Neural cell (in vitro differentiated cells): ENCODE results near the gene FBL. TPM values are rescaled to one million over a fixed set of nuclear protein-coding genes. Genes with fewer than 3 reads are reported as not detected.

Experiments used
- H2AFZ ChIP-seq: fragments of 200-600, 300-800 bp; sonication (generic), shearing (Covaris generic); 2 replicates; pipeline ENCODE4 v1.6.0; 2014; ENCODE audit warnings: low read depth, mild to moderate bottlenecking, antibody characterized with exemption, low read length, moderate library complexity
- H3F3A ChIP-seq: fragments of 200-600 bp; shearing (Covaris generic); 2 replicates; pipeline ENCODE4 v1.6.1; 2016; ENCODE audit warnings: mild to moderate bottlenecking, moderate library complexity, mixed read lengths, antibody characterized with exemption, low read length; ENCODE audit not compliant: insufficient read depth, poor library complexity, severe bottlenecking
- H3K27ac ChIP-seq: fragments of 200-600, 300-800 bp; sonication (generic), shearing (Covaris generic); 2 replicates; pipeline ENCODE4 v1.5.1; 2014; ENCODE audit warnings: mild to moderate bottlenecking, low read length, moderate library complexity
- H3K27me3 ChIP-seq: fragments of 300-800, 200-600 bp; sonication (generic), shearing (Covaris generic); 2 replicates; pipeline ENCODE4 v1.6.0; 2014; ENCODE audit warnings: mild to moderate bottlenecking, low read depth, low read length, moderate library complexity; ENCODE audit not compliant: insufficient read depth
- H3K36me3 ChIP-seq: fragments of 300-800, 200-600 bp; sonication (generic), shearing (Covaris generic); 2 replicates; pipeline ENCODE4 v1.5.1; 2014; ENCODE audit warnings: mild to moderate bottlenecking, antibody characterized with exemption, low read length, moderate library complexity; ENCODE audit not compliant: insufficient read depth
- H3K4me2 ChIP-seq: fragments of 300-800, 200-600 bp; sonication (generic), shearing (Covaris generic); 2 replicates; pipeline ENCODE4 v1.6.0; 2014; ENCODE audit warnings: mild to moderate bottlenecking, low read length
- H3K4me3 ChIP-seq: fragments of 300-800, 200-600 bp; sonication (generic), shearing (Covaris generic); 2 replicates; pipeline ENCODE4 v1.5.1; 2014; ENCODE audit warnings: mild to moderate bottlenecking, low read length, moderate library complexity
- H3K79me2 ChIP-seq: fragments of 200-600 bp; shearing (Covaris generic); replicated peaks from 2 replicates; pipeline ENCODE4 v1.6.0; 2014; ENCODE audit warnings: mild to moderate bottlenecking, low read length, moderate library complexity; ENCODE audit not compliant: insufficient read depth
- H3K9ac ChIP-seq: fragments of 300-800, 200-600 bp; sonication (generic), shearing (Covaris generic); 2 replicates; pipeline ENCODE4 v1.6.1; 2016; ENCODE audit warnings: mild to moderate bottlenecking, low read length, mixed read lengths
- H3K9me2 ChIP-seq: fragments of 200-600 bp; shearing (Covaris generic); 2 replicates; pipeline ENCODE4 v1.6.1; 2016; ENCODE audit warnings: mild to moderate bottlenecking, low read length, mixed read lengths; ENCODE audit not compliant: insufficient read depth
- H3K9me3 ChIP-seq: fragments of 200-600, 300-800 bp; sonication (generic), shearing (Covaris generic); 2 replicates; pipeline ENCODE4 v1.6.1; 2016; ENCODE audit warnings: mild to moderate bottlenecking, mixed run types, low read length, moderate library complexity, mixed read lengths
- H4K20me1 ChIP-seq: fragments of 200-600 bp; shearing (Covaris generic); 2 replicates; pipeline ENCODE4 v1.6.1; 2016; ENCODE audit warnings: mild to moderate bottlenecking, mixed run types; ENCODE audit not compliant: insufficient read depth
- CTCF ChIP-seq: fragments of 450-650 bp; IDR thresholded peaks from 2 replicates; pipeline ENCODE4 v1.5.1; 2014; ENCODE audit warnings: antibody characterized with exemption, mild to moderate bottlenecking, moderate library complexity; ENCODE audit not compliant: poor library complexity, severe bottlenecking
- EP300 ChIP-seq: fragments of 450-650 bp; conservative IDR thresholded peaks from 2 replicates; pipeline ENCODE4 v1.6.1; 2014; ENCODE audit warnings: antibody characterized with exemption, mild to moderate bottlenecking, moderate library complexity; ENCODE audit not compliant: poor library complexity, severe bottlenecking
- EZH2 ChIP-seq: fragments of 200-600, 300-800 bp; shearing (Covaris generic), sonication (generic); IDR thresholded peaks from 2 replicates; pipeline ENCODE4 v1.6.1; 2014; ENCODE audit warnings: antibody characterized with exemption, low read length, borderline replicate concordance, mild to moderate bottlenecking; ENCODE audit not compliant: insufficient read depth, poor library complexity, severe bottlenecking
- MXI1 ChIP-seq: fragments of 450-650 bp; conservative IDR thresholded peaks from 2 replicates; pipeline ENCODE4 v1.6.1; 2014; ENCODE audit warnings: antibody characterized with exemption, mild to moderate bottlenecking; ENCODE audit not compliant: poor library complexity, severe bottlenecking
- POLR2AphosphoS5 ChIP-seq: IDR thresholded peaks from 2 replicates; pipeline ENCODE4 v1.6.1; 2012
- TAF1 ChIP-seq: IDR thresholded peaks from 2 replicates; pipeline ENCODE4 v1.6.1; 2012; ENCODE audit warnings: low read depth
- polyA plus RNA-seq: library from polyadenylated mRNA; depleted of rRNA; stranded (reverse); fragments of >200 nt; gene quantifications from 2 replicates; pipeline ENCODE4 v1.2.3, GENCODE V29; 2014
- TF ChIP-seq, protein P1 (sequence below): IDR thresholded peaks from 2 replicates; pipeline ENCODE4 v1.6.1; 2012; ENCODE audit warnings: borderline replicate concordance

Gene FBL
- polyA plus RNA-seq, 1 donor from 2014 or later = 84.7 TPM

GRCh38 chr19:39825093-39825463 is 21.1 kb downstream of the FBL start:
- Histone ChIP-seq H3K79me2 (no peaks in the 10 kb centered on the region), H3K27me3 (no peaks in the 10 kb centered on the region), H3K9me2 (no peaks in the 10 kb centered on the region), H3K27ac (peak overlapping the region; percentile 55), H3K4me2 (no peak overlapping the region), H3K9me3 (no peaks in the 10 kb centered on the region), H3K36me3 (no peaks in the 10 kb centered on the region), H2AFZ (no peak overlapping the region), H3K4me3 (peak overlapping the region; percentile 90), H4K20me1 (no peaks in the 10 kb centered on the region), H3K9ac (peak overlapping the region; percentile 20), H3F3A (peaks cover 2% of the 10 kb centered on the region)
- TF ChIP-seq MXI1 (no peak), POLR2AphosphoS5 (no peak), TAF1 (no peak), CTCF (no peak)

GRCh38 chr19:39824143-39825092 is 21.8 kb downstream of the FBL start:
- Histone ChIP-seq H3K27me3 (no peaks in the 10 kb centered on the region), H3K79me2 (no peaks in the 10 kb centered on the region), H3F3A (peaks cover 2% of the 10 kb centered on the region), H3K4me3 (peak overlapping the region; percentile 90), H2AFZ (peak overlapping the region; percentile 11), H4K20me1 (no peaks in the 10 kb centered on the region), H3K4me2 (peak overlapping the region; percentile 95), H3K9me2 (no peaks in the 10 kb centered on the region), H3K27ac (peak overlapping the region; percentile 74), H3K36me3 (no peaks in the 10 kb centered on the region), H3K9me3 (no peaks in the 10 kb centered on the region), H3K9ac (peak overlapping the region; percentile 73)
- TF ChIP-seq EZH2 (no peak), MXI1 (peak; percentile 79), CTCF (no peak), POLR2AphosphoS5 (peak; percentile 74), EP300 (no peak)
- TF ChIP-seq, protein P1, sequence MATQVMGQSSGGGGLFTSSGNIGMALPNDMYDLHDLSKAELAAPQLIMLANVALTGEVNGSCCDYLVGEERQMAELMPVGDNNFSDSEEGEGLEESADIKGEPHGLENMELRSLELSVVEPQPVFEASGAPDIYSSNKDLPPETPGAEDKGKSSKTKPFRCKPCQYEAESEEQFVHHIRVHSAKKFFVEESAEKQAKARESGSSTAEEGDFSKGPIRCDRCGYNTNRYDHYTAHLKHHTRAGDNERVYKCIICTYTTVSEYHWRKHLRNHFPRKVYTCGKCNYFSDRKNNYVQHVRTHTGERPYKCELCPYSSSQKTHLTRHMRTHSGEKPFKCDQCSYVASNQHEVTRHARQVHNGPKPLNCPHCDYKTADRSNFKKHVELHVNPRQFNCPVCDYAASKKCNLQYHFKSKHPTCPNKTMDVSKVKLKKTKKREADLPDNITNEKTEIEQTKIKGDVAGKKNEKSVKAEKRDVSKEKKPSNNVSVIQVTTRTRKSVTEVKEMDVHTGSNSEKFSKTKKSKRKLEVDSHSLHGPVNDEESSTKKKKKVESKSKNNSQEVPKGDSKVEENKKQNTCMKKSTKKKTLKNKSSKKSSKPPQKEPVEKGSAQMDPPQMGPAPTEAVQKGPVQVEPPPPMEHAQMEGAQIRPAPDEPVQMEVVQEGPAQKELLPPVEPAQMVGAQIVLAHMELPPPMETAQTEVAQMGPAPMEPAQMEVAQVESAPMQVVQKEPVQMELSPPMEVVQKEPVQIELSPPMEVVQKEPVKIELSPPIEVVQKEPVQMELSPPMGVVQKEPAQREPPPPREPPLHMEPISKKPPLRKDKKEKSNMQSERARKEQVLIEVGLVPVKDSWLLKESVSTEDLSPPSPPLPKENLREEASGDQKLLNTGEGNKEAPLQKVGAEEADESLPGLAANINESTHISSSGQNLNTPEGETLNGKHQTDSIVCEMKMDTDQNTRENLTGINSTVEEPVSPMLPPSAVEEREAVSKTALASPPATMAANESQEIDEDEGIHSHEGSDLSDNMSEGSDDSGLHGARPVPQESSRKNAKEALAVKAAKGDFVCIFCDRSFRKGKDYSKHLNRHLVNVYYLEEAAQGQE = no peak
